HG02870 (cell line): Measurements from ENCODE around the gene GLYATL2.

Experiments
- ATAC-seq: cut with Tn5 transposase; IDR thresholded peaks from one replicate; pipeline ENCODE4 v1.9.1; 2021; ENCODE audit warnings: mild to moderate bottlenecking, moderate library complexity; ENCODE audit not compliant: unreplicated experiment

GLYATL2 gene

DNA sequence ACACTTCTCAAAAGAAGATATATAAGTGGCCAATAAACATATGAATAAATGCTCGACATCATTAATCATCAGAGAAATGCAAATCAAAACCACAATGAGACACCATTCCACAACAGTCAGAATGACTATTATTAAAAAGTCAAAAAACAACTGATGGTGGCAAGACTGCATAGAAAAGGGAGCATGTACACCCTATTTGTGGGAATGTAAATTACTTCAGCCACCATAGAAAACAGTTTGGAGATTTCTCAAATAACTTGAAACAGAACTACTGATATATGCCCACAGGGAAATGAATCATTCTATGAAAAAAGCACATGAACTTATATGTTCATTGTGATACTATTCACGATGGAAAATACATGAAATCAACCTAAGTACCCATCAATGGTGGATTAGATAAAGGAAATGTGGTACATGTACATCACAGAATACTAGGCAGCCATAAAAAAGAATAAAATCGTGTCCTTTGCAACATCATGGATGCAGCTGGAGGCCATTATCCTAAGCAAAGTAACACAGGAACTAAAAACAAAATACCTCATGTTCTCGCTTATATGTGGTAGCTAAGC lies 42.4 kb downstream of the GLYATL2 start:
- ATAC-seq: no peak

DNA sequence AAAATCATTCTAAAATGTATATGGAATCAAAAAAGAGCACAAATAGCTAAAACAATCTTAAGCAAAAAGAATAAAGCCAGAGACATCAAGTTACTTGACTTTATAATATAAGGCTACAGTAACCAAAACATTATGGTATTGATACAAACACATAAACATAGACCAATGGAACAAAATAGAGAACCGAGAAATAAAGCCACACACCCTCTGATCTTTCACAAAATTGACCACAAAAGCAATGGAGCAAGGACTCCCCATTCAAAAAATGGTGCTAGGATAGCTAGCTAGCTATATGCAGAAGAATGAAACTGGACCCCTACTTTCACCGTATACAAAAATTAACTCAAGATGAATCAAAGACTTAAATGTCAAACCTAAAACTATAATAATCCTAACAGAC lies 43.2 kb downstream of the GLYATL2 start:
- ATAC-seq: no peak

DNA sequence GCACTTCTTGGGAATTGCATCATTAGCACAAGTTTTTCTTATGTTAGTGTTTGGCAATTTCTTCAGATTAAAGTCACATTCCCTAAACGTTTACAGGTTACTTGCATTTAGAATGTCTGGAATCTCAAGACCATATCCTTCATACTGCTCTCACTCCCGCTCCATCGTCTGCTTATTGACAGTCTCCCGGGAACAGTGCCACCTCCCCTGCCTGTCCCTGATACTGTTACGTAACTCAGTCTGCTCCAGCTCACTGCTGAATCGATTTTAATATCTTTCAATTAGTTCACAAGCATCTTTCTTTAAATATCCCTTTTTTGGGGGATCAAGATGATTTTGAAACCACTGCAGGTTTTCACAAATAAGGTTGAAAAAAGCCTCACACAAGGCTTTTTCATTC lies 48.2 kb downstream of the GLYATL2 start:
- ATAC-seq: no peak

DNA sequence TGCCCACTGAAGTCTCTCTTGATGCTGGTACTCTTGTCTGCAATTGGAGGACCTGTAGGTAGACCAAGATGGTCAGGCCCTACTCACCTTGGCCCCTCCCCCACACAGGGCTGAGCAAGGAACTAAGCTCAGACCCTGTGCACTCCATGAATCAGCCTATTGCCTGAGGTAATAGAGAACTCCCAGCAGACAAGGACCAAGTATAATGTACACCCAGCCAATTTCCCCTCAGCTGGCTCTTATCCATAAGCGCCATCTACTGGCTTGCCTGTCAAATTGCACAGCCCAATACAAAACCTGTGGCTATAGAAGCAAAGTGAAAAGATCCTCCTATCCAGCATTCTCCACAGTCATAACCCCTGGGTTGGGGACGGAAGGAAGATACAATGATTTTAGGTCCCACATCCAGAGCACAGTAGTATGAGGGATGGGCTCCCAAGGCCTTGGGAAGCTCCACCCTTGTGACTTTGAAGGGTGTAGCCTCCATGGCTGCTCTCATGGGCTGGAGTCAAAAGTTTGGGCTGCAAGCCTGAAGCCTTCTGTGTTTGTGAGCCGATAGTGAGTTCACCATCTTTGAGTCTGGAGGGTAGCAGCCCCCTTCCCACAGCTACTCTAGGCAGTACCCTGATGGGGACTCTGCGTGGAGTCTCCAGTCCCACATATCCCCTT lies 56.0 kb downstream of the GLYATL2 start:
- ATAC-seq: peak; percentile 96

DNA sequence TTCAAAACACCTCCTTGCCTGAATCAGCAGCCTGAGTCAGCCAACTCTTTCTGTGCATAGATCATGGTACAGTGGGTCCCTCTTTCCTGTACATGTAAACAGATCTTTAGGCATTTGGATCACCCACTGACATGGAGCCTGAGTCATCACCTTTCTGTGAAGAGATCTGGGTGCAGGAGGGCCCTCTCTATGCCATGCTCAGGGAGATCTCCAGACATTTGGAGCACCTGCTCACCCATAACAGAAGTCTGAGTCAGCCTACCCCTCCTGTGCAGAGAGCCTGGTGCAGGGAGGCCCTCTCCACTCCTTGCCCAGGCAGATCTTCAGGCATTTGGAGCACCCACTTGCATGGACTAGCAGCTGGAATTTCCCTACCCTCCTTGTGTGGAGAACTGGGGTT lies 56.6 kb downstream of the GLYATL2 start:
- ATAC-seq: peak; percentile 9

DNA sequence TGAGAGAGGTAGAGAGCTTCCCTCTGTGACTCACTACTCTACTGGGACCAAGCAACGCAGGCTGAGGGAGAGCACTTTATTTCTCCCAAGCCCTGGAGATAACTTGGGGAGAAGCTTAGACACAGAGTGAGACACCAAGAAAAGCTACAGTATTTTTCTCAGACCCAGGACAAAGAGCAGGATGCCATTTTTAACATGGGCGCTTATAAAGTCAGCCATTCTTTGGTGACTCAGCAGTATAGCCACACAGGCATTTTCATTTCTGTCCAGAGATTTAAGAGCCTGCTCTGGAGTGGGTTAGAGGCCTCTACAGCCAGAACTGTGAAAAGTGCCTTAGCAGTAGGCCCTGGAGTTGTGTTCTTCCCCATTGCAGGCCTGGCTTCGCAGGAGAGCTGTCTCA lies 57.8 kb downstream of the GLYATL2 start:
- ATAC-seq: no peak

DNA sequence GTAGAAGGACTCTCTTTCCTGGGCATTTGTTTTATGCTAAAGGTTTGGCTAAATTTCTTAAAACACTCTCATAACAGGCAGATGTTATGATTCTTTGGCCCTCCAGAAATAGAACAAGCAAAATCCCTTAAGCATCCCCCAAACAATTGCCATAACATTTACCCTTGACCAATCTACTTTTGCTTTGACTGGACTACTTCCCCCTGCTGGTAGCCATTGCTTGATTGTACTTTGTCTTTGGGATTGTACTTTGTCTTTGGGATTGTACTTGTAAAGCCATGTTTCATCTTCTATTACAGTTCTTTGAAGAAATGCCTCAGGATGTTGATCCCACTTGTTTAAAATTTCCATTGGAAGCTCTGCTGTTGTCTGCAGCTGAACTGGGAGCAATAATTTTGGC lies 59.5 kb downstream of the GLYATL2 start:
- ATAC-seq: no peak
